HepG2 (cell line): ENCODE measurements around the gene TBC1D22A. TPM values are rescaled to one million over a fixed set of nuclear protein-coding genes. Genes with fewer than 3 reads are reported as not detected.

Experiments
- ATAC-seq: fragments of 200-7000 bp; cut with Tn5 transposase; 3 replicates; pipeline ENCODE4 v1.9.1; 2020; ENCODE audit warnings: mild to moderate bottlenecking, moderate library complexity
- BruUV-seq: library from RNA; stranded (reverse); fragments of 400-500 nt; replicated peaks from 2 replicates; lab custom pipeline; 2021; lab: Mats Ljungman, UMichigan
- CTCF ChIA-PET: fragments of 300-600 bp; formaldehyde crosslinking; extraction: SDS; loops from one replicate; lab custom pipeline; 2021; ENCODE audit warnings: low total read pairs, inconsistent platforms, low intra/inter-chr PET ratio; lab: Yijun Ruan, JAX
- POLR2A ChIA-PET: fragments of 350-600 bp; sonication (Branson Sonifier 250); formaldehyde crosslinking; loops from one replicate; lab custom pipeline; 2020; ENCODE audit warnings: antibody characterized with exemption, inconsistent platforms; lab: Yijun Ruan, JAX
- DNase-seq: peaks from one replicate; pipeline ENCODE4 v3.0.0-alpha.2; 2015; ENCODE audit warnings: low spot score
- FAIRE-seq: peaks from 3 replicates; lab custom pipeline; 2011; peaks lifted over from hg19 to GRCh38; lab: Jason Lieb, UNC
- H2AFZ ChIP-seq: one replicate; pipeline ENCODE4 v1.6.1; 2011; ENCODE audit warnings: low read length, inconsistent platforms
- H3K27ac ChIP-seq: fragments of 300-600 bp; 3 replicates; pipeline ENCODE4 v1.8.0; 2011; ENCODE audit warnings: mixed run types, mild to moderate bottlenecking, mixed read lengths, low read length, inconsistent platforms; ENCODE audit not compliant: insufficient read depth; ENCODE audit errors: extremely low read length
- H3K27me3 ChIP-seq, 2 experiments: fragments of 200-600 bp in 1 of 2; 2 replicates in 1 of 2; 3 replicates in 1 of 2; pipeline versions ENCODE4 v1.6.0 to v1.8.0; 2011; ENCODE audit warnings: low read length in 2 of 2, mild to moderate bottlenecking in 2 of 2, moderate library complexity in 2 of 2, inconsistent platforms in 1 of 2; ENCODE audit not compliant: insufficient read depth in 2 of 2, control insufficient read depth in 1 of 2
- H3K36me3 ChIP-seq, 2 experiments: fragments of 200-600 bp in 1 of 2; replicated peaks in 1 of 2; 2 replicates in 1 of 2; 3 replicates in 1 of 2; pipeline versions ENCODE4 v1.5.1 to v1.8.0; 2011; ENCODE audit warnings: low read length in 2 of 2, inconsistent platforms in 1 of 2; ENCODE audit not compliant: insufficient read depth in 2 of 2, control insufficient read depth in 1 of 2
- H3K4me1 ChIP-seq: 2 replicates; pipeline ENCODE4 v1.5.1; 2012; ENCODE audit warnings: low read length, inconsistent platforms; ENCODE audit not compliant: insufficient read depth
- H3K4me2 ChIP-seq: 2 replicates; pipeline ENCODE4 v1.6.0; 2011; ENCODE audit warnings: low read depth, low read length, inconsistent platforms
- H3K4me3 ChIP-seq, 3 experiments: fragments of 200-600 bp in 1 of 3; sonication (generic), shearing (Covaris generic) in 1 of 3; replicated peaks in 1 of 3; 2 replicates each; pipeline ENCODE4 v1.5.1; 2011 to 2016; ENCODE audit warnings: low read length in 3 of 3, inconsistent platforms in 2 of 3, low read depth in 2 of 3, mild to moderate bottlenecking in 2 of 3, control low read depth in 1 of 3, mixed read lengths in 1 of 3; ENCODE audit not compliant: insufficient read depth in 1 of 3
- H3K79me2 ChIP-seq: one replicate; pipeline ENCODE4 v1.6.1; 2011; ENCODE audit warnings: low read length, inconsistent platforms; ENCODE audit not compliant: insufficient read depth
- H3K9ac ChIP-seq: 2 replicates; pipeline ENCODE4 v1.6.0; 2011; ENCODE audit warnings: mild to moderate bottlenecking, low read depth, low read length, inconsistent platforms; ENCODE audit not compliant: insufficient read depth
- H3K9me3 ChIP-seq: 2 replicates; pipeline ENCODE4 v1.5.1; 2012; ENCODE audit warnings: mild to moderate bottlenecking, low read length
- H4K20me1 ChIP-seq: 2 replicates; pipeline ENCODE4 v1.6.0; 2011; ENCODE audit warnings: inconsistent platforms, mild to moderate bottlenecking, low read length, moderate library complexity; ENCODE audit not compliant: insufficient read depth
- ARID2 ChIP-seq: sonication (generic); formaldehyde crosslinking; IDR thresholded peaks from 2 replicates; pipeline ENCODE4 v1.8.1; 2022; ENCODE audit warnings: mild to moderate bottlenecking, missing genetic modification reagents, borderline replicate concordance
- GATAD1 ChIP-seq: IDR thresholded peaks from 2 replicates; pipeline ENCODE4 v1.6.1; 2016; ENCODE audit warnings: missing genetic modification reagents, missing compliant biosample characterization
- HMGXB4 ChIP-seq, 2 experiments: sonication (generic) in 1 of 2; formaldehyde crosslinking in 1 of 2; IDR thresholded peaks; 2 replicates each; pipeline versions ENCODE4 v1.4.0 to v1.6.1; 2018 to 2020; ENCODE audit warnings: missing genetic modification reagents in 2 of 2, borderline replicate concordance in 1 of 2, low read depth in 1 of 2, mild to moderate bottlenecking in 1 of 2, missing biosample characterization in 1 of 2
- IKZF5 ChIP-seq: IDR thresholded peaks from 2 replicates; pipeline ENCODE4 v1.6.1; 2018; ENCODE audit warnings: missing genetic modification reagents, mild to moderate bottlenecking, missing compliant biosample characterization
- ZMYM3 ChIP-seq: sonication (generic); formaldehyde crosslinking; IDR thresholded peaks from 2 replicates; pipeline ENCODE4 v1.5.1; 2020; ENCODE audit warnings: mild to moderate bottlenecking, missing genetic modification reagents
- ZNF264 ChIP-seq: sonication (generic); formaldehyde crosslinking; IDR thresholded peaks from 2 replicates; pipeline ENCODE4 v1.4.0; 2020; ENCODE audit warnings: missing genetic modification reagents
- WGBS: methylation state at CpG from one replicate; pipeline ENCODE4 v1.1.6; 2017; ENCODE audit warnings: low lambda C conversion rate; 5-methylcytosine and 5-hydroxymethylcytosine counted together
- in situ Hi-C: cut with HindIII; loops from 2 replicates; pipeline ENCODE4 v1.10.0; 2017; ENCODE audit warnings: low pct_unique_long_range_greater_than_20kb; ENCODE audit not compliant: extremely low pct_ligation_motif_present
- intact Hi-C: fragments of 100-400 bp; cut with micrococcal nuclease; formaldehyde crosslinking; loops from one replicate; pipeline ENCODE4 v1.10.0; 2022; ENCODE audit not compliant: unreplicated experiment
- polyA plus RNA-seq, 8 experiments: library from polyadenylated mRNA; depleted of rRNA in 3 of 8; stranded (reverse) in 7 of 8; unstranded in 1 of 8; fragments of >200 nt; fragmentation: Illumina TruSeq in 4 of 8; extraction: Trizol in 4 of 8; gene quantifications; 2 replicates each; pipeline versions ENCODE4 v1.2.1 to v1.2.3, GENCODE V29; 2011 to 2016; ENCODE audit warnings: low read depth in 4 of 8, missing spikeins in 1 of 8, mixed read lengths in 1 of 8; ENCODE audit not compliant: insufficient read depth in 1 of 8
- total RNA-seq, 5 experiments: library from RNA; depleted of rRNA; stranded (reverse); fragments of >200 nt; fragmentation: Illumina TruSeq; extraction: Trizol; gene quantifications; 2 replicates each; pipeline ENCODE4 v1.2.3, GENCODE V29; 2016; ENCODE audit warnings: low read depth in 1 of 5
- TF ChIP-seq, protein P1 (sequence below): fragments of 450-650 bp; IDR thresholded peaks from 2 replicates; pipeline ENCODE4 v1.6.1; 2016

The TBC1D22A gene
- total and polyA plus RNA-seq, 2 of the 13 experiments (the other 11 are each of a cell fraction or from before 2014, with no cell fraction given), result 17.3 to 18.0 TPM

DNA sequence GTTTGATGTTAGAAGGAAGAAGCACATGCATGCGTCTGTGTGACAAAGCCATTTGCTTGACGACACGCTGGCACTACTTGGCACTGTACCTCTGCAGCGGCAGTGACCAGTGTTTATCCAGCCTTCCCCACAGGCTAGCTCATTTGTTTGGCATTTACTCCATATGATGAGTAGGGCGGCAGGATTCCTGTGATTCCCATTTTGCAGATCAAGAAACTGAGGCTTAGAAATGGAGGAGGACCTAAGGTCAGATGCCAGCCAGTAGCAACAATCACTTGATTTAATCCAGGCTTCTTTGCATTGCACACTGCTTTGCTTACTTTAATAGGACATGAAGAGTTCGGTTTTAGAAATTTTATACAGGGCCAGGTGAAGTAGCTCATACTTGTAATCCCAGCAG, 45.0 kb downstream of the TBC1D22A start (continued):
- peak; percentile 58; the same call in 1 of the 2 replicates for TF ChIP-seq ZMYM3
- TF ChIP-seq, all 625 proteins: peak for 2

GRCh38 chr22:46809153-46809885, 46.9 kb downstream of the TBC1D22A start:
- no peaks in the 10 kb centered on the region for H4K20me1 ChIP-seq
- H3K36me3 ChIP-seq, result peaks cover 15 to 22% of the 10 kb centered on the region in 2 experiments
- no peak for FAIRE-seq
- no peak overlapping the region for H3K9ac ChIP-seq
- DNase-seq, result no peak
- BruUV-seq, result no TSS peak
- ATAC-seq, result no peak
- no peak overlapping the region for H3K4me3 ChIP-seq
- in situ Hi-C loops, result no loop called here
- no peak for TF ChIP-seq IKZF5
- no peak for TF ChIP-seq HMGXB4 (CRISPR knock-in tag; IDR thresholded peaks at IDR 0.05; ENCODE audit: borderline replicate concordance in 1 of 2, low read depth in 1 of 2)
- TF ChIP-seq ARID2 (CRISPR knock-in tag), result no peak
- TF ChIP-seq, protein P1, sequence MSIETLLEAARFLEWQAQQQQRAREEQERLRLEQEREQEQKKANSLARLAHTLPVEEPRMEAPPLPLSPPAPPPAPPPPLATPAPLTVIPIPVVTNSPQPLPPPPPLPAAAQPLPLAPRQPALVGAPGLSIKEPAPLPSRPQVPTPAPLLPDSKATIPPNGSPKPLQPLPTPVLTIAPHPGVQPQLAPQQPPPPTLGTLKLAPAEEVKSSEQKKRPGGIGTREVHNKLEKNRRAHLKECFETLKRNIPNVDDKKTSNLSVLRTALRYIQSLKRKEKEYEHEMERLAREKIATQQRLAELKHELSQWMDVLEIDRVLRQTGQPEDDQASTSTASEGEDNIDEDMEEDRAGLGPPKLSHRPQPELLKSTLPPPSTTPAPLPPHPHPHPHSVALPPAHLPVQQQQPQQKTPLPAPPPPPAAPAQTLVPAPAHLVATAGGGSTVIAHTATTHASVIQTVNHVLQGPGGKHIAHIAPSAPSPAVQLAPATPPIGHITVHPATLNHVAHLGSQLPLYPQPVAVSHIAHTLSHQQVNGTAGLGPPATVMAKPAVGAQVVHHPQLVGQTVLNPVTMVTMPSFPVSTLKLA, result peak; percentile 48
- no peak for TF ChIP-seq GATAD1 (CRISPR knock-in tag)
- peak; percentile 97 for TF ChIP-seq ZNF264
- TF ChIP-seq, all 625 proteins: peak for 2
- Histone ChIP-seq H3K4me1 (peaks cover 46% of the 10 kb centered on the region), H3K27me3 (no peaks in the 10 kb centered on the region), H3K9me3 (no peaks in the 10 kb centered on the region), H3K27ac (no peak overlapping the region), H3K4me2 (no peak overlapping the region), H3K79me2 (peaks cover 19% of the 10 kb centered on the region), H2AFZ (no peak overlapping the region)
- ChIA-PET POLR2A (no interaction called here), CTCF (no interaction called here)
- intact Hi-C loops, result no loop called here
- over 99% methylated on average over 17 of the region's 17 CpGs for WGBS
